KG1 (cell line): ENCODE data around the gene METTL4.
A peak's percentile ranks its signal among the peaks of the same experiment; 100 is the strongest.
"Not testable (repeated sequence)": the region's sequence is repeated elsewhere in the genome, so short reads cannot be mapped to it uniquely, and the experiment has no call there.

Source experiments
- DNase-seq: peaks from one replicate; lab custom pipeline; 2025; lab: John Stamatoyannopoulos, UW

Gene METTL4

DNA sequence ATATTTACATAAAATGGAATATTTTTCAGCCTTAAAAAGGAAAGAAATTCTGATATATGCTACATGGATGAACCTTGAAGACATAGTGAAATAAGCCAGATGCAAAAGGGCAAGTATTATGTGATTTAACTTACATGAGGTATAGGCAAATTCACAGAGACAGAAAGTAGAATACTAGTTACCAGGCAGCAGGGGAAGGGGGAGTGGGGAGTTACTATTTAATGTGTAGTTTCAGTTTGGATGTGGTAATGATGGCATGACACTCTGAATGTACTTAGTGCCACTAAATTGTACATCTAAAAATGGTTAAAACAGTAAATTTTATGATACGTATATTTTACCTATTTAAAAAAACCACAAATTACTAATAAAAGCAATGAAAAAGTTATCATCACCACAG lies 12.1 kb downstream of the METTL4 start:
- no peak for DNase-seq

DNA sequence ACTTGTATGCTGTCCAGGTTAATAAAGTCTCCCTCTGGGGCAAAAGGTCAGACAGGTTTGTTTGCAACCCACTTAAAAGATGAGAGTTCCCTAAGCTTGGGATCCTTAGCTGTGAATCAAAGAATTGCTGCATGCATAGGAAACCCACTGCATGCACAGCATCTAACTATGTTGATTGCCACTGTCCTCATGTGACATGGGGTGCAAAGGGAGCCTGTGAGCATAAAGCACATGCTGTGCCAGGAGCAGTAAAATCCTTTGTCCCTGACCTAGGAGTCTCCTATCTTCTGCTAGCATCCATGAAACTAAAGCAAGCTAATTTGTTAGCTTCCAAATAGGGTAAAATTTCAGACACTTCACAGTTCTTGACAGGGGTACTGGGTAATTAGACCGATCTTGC lies 13.8 kb downstream of the METTL4 start:
- DNase-seq, result no peak

DNA sequence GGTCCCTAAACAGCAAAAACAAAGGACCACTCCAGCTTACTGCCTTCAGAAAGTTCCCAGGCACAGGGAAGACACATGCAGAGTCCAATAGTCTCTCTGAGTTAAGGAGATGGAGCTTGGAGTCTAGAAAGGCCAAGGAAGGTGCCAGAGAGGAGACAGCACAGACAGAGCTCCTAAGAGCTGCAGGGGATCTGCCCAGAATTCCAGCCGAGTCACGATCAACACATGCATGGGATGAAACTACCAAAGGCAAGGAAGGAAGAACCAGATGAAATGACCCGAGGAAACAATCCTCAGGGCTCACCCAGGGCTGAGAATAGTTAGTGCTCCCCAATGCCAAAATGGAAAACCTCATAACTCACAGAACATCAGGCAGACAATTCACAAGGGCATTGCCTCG lies 15.4 kb downstream of the METTL4 start:
- DNase-seq, result no peak

DNA sequence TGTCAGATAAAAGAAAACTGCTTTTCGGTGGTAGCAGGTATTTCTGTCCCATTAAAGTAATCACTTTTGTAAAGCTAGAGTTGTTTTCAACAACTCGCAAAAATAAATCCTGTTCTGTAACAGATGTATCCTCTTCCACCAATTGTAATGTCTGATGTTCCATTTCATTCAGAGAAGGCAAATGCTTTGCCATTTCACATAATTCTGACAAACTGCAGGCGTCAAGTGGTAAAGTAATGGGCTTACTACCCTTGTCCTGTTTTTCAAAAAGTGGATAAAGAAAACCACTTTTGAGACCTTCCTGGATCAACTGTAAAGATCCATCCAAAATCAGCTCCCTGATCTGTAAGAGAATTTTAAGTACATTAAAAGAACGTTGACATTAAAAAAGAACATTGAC lies 16.6 kb downstream of the METTL4 start:
- DNase-seq, result no peak

DNA sequence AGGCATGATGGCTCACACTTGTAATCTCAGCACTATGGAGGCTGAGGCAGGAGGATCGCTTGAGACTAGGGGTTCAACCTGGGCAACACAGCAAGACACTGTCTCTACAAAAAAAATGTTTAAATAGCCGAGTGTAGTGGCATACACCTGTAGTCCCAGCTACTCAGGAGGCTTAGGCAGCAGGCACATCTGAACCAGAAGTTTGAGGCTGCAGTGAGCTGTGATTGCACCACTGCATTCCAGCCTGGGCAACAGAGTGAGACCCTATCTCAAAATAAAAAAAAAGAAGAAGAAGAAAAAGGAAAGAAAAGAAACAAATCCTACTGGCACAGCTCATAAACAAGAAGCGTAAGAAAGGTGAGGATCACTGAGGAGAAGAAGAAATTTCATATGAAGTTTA lies 19.9 kb downstream of the METTL4 start:
- no peak for DNase-seq

DNA sequence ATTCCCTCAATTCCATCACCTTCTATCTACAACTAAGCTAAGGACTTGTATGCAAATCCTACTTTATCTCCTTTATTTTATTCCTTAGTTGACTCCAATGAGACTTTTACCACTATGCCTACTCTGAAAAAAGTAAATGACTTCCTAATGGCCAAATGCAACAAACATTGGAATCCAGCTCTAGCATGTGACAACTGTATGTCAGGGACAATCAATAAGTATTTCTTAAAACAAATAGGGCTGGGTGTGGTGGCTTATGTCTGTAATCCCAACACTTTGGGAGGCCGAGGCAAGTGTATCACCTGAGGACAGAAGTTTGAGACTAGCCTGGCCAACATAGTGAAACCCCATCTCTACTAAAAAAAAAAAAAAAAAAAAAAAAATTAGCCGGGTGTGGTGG lies 21.8 kb downstream of the METTL4 start:
- no peak for DNase-seq

DNA sequence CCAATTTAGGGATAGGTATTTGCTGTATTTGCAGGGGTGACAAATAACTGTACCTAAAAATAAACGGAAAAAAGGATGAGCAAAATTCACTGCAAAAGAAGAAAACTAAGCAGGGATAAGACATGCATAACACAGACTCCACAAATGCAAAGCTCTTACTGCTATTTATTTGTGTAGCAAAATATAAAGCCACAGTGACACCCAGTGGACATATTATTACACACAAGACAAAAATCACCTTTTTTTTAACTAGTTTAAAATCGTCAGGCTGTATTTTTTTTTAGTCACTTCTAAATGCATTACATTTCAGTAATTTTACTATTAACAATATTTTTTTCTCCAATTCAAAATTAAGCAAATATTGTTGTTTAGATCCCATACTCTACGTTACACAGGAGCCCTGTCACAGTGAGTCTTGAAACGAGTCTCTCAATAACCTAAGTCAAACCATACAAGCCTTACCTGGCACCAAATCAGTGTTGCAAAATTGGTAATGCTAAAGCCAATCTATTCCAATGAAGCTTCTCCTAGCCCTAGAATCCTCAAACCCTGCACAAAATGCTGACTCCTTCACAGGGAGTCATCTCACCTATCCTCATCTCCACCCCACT lies 23.7 kb downstream of the METTL4 start:
- DNase-seq, result peak; percentile 29

DNA sequence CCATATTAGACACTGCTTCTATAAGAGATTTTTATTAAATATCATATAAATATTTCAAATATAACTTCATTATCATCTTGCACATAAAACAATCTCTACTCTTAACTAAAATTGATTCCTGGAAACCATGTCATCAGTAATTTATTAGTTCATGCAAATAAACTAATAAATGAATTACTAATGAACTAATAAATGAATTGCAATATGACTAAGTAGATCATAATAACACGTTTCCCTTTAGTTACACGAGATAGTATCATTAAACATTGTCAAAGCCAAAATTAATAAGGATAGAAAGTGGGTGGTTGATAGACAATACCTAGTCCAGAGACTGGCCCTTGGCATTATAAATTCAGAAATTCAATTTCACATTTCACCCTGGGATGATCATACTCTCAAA lies 26.1 kb downstream of the METTL4 start:
- DNase-seq, result no peak

DNA sequence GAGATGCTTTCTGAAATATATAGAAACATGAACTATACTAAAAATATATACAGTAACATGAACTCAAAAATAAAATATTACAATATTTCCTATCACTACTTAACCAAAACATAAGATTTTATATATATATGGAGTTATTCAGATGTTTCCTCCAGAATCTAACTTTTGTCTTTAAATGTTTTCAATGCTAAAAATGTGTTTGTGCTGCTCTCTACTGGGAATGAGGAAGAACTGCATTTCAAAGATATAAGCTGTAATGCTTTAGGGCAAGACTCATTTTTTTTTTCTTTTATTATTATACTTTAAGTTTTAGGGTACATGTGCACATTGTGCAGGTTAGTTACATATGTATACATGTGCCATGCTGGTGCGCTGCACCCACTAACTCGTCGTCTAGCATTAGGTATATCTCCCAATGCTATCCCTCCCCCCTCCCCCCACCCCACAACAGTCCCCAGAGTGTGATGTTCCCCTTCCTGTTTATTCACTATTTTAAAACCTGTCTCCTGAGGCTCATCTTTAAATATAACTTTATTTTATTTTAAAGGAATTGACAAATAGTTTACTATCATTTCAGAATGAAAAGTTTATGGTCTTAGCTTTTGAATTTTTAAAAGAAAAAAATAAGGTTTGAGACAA lies 29.3 kb downstream of the METTL4 start:
- DNase-seq, result peak; percentile 13

DNA sequence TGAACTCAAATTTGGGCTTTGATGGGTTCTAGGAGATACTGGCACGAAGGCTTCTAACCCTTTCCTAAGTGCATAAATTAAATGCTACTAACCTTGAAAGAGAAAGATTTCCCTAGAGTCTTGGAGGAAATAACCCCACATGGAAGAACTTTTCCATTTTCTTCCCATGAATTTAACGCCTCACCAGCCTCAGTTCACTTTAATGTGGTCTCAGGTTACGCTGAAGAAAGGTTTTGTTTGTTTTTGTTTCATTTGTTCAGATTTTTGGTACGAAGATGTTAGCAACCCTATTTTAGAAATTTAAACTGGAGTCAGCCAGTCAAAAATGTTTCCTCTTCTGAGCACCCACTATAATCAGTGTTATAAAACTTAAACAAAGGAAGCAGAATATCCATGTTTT lies 30.7 kb downstream of the METTL4 start:
- DNase-seq, result no peak

DNA sequence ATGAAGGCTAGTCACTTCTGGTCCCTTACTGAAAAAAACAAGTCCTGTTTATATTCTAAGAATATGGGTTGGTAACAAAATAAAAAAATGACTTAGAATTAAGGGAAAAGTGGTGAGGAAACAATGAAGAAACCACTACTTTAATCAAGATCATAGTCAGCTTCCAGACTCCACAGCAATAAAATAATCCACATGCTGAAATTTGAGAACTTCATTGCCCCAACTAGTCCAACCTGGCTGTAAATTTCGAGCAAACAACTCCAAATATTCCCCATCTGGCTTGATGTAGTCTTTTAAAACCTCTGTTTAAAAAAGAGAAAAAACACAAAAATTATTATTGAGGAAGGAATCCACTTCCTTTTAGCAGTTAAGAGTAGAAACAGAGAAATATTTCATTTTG lies 32.5 kb downstream of the METTL4 start:
- DNase-seq, result no peak

DNA sequence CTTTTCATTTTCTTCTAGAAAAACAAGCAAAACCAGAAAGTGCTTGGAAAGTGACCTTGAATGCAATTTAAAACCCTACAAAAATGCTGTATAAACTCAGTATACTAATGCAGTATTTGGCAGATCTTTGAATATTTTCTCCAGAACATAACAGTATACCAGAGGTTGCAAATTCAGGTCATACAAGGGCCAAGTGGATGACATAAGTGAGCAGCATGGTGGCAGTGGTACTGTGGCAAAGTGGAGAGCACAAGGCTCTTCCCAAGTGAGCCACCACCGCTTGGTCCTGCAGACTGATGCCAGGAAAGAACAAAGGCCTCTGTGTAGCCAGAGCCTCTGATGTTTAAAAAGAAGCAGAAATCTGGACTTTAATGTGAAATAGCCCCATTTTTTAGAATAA lies 33.1 kb downstream of the METTL4 start:
- no peak for DNase-seq

DNA sequence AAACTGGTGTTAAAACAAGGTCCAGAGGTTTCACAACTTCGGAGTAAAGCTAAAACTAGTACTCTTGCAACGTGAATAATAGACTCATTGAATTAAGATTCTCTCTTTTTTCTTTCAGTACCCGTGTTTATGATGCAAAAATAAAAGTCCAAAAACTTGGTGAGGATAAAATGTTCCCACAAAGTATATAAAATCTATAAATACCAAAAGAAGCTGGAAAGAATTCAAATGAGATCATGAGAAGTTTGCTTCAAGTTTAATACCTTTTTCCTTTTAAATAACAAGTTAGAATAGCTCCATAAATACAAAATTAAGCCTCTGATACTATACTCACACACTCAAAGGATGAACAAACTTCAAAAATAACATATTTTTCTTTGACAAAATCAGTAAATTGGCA lies 34.0 kb downstream of the METTL4 start:
- no peak for DNase-seq

DNA sequence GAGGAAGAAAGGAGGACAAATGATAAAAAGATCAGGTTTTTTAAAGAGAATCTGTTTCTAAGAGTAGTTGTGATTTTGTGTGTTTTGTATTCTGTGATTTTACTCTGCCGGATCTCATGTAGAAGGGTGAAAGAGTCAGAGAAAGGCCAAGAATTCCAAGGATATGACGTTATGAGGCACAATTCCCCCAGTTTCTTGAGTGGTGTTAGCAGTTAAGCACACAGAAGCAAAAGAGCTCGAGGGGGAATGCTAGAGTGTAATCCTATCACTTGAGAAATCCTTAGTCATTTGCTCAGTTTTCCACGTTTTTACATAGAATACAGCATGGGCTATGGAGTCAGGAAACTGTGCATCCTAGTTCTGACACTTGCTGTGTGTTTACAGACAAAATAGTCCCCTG lies 34.8 kb downstream of the METTL4 start:
- no peak for DNase-seq

DNA sequence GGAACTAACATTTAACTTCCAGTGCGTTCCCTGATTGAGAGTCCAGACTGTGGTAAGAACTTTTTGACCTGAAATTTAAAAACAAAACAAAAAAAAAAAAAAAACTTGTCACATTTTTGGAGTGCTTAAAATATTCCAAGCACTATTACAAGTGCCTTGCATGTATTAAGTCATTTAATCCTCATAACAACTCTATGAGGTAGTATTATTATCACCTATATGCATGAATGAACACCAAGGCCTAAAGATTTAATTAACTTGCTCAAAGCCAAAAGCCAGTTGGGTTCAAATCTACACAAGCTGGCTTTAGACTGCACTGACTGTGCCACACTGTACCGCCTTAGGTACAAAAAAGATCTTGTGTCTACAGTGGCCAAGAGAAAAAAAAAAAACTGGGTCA lies 35.2 kb downstream of the METTL4 start:
- no peak for DNase-seq

DNA sequence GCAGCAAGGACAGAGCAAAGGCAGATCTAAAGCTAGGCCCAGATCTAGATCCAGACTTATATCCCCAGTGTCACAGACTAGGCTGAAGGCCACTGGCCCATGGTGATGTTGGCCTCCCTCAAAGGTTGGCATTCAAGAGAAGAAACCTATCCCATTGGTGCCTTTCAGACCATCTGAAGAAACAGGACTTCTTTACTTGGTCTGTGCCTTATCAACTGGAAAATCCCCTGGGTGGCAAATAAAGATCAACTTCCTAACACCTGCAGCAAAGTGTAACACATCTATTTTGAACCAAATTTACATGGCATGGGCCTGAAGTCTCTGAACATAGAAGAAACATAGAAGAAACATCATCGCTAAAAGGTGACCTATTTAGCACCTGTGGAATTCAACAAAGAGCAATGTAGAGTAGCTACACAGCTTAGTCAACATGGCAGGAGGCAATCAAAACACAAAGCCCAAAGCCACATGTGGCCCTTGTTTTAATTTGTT lies 35.8 kb downstream of the METTL4 start:
- no peak for DNase-seq

DNA sequence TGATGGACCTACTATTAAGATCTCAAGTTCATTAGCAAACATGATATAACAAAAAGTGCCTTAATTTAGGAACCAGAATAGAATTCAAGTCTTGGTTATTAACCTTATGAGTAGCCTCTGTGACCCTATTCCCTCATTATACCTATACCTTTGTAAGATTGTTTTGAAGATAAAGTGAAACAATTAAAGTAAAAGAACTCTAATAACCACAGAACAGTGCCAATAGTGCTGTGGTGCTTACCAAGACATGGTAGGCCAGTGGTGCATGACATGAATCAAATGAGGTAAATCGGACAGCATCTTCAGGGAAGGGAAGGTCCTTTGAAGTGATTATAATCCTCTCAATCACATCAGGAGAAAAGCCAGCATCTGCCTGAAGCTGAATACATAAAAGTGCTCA lies 36.4 kb downstream of the METTL4 start:
- no peak for DNase-seq

DNA sequence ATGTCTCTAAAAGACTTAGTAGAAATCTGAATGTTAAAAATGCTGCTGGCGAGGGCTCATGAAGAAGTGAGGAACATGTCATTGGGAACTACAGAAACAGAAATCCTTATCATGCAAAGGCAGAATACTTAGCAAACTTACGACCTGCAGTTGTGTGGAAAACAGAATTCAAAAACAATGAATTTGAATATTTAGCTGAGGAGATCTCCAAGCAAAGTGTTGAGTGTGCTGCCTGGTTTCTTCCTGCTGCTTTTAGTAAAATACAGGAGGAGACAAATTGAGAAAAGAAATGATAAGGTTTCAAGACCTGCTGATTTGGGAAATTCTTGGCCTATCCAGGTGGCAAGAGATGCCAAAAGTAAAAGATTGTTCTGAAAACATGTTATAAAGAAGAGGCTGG lies 38.5 kb downstream of the METTL4 start:
- no peak for DNase-seq

DNA sequence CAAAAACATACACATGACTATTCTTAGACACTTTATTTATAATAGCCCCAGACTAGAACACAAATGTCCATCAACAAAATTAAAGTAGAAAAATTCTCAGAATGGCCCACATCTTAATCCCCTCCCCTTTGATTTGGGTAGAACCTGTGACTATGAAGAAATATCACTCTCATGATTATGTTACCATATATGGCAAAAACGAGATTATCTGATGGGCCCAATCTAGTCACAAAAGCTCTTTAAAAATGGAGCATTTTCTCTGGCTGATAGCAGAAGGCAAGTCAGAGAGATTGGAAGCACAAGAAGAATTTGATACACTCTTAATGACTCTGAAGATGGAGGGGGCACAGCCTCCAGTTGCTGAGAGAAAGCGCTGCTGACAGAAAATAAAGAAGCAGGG lies 39.6 kb downstream of the METTL4 start:
- DNase-seq, result no peak

DNA sequence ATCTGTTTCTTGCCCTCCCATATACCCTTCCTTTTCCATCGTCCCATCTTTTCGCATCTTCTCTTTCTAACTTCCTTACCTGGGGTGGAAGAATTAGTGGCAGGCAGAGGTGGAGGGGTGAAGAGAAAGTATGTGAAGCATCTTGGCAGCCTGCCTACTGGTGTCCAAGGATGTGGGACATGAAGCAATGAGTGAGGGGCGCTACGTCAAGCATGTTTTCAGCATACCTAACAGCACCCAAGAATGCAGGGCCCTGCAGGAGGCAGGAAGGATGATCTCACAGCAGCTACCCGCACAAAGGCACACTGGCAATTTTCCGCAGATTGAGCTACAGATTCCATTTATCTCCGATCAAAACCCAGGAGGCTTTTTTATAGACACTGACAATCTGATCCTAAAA lies 42.2 kb downstream of the METTL4 start:
- no peak for DNase-seq

DNA sequence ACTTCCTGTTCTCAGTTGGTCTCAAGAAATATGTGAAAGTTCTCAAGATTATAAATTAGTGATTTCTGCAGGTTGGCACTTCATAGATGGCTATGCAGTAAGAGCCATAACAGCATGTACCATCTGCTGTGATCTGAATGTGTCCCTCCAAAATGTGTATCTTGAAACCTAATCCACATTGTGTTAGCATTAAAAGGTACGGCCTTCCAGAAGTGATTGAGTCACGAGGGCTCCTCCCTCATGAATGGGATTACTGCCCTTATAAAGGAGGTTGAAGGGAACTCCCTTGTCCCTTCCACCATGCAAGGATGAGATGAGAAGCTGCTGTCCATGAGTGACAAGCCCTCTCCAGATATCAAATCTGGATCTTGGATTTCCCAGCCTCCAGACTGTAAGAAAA lies 45.0 kb downstream of the METTL4 start:
- no peak for DNase-seq

DNA sequence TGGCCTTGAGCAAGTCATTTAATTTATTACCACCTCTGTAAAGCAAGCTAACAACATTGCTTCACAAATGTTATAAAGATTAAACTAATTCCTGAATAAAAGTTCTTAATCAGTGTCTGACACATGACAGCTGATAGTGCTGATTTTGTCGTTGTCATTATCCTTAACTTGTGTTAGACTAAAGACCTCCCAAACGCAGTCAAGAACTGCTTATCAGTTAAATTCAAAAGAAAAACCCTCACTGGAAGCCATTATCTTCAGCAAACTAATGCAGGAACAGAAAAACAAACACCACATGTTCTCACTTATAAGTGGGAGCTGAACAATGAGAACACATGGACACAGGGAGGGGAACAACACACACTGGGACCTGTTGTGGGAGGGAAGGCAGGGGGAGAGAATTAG lies 46.5 kb downstream of the METTL4 start:
- DNase-seq, result not testable (repeated sequence)

DNA sequence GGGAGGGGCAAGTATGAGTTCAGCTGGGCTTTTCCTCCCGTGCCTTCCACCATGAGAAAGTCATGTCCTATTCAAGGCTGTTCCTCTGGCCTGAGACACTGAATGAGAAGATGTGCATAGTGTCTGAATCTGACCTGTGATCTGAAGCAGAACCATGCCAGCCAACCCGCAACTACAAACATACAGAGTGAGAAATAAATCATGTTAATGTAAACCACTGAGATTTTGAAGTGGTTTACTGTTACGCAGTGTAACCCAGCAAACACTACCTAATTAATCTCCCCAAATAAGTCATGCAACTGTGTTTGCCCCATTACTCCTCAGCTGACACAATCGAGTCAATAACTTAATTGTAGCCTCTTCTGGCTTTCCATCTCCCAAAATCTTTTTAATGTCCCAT lies 49.2 kb downstream of the METTL4 start:
- no peak for DNase-seq

DNA sequence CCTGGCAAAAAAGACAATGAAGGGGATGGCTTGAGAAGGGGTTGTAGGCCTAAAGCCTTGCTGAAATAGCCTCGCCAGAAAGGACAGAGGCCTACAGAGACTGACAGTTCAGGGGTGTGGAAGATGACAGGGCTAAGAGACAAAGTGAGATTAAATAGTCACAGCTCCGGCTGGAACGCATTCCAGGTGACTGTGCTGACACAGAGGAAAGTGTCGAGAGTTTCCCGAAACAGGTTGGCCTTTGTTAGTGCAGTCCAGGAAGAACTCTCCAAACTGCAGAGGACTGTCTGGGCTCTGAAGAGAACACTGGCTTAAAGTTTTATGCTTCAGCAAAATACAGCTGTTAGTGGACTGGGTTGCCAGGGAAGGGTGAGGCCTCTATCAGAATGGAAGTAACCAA lies 52.8 kb downstream of the METTL4 start:
- DNase-seq, result no peak
